DOHH2 (cell line): ENCODE data around the gene CCR6.

Experiments used
- CTCF ChIP-seq: fragments of 200-600 bp; sonication (generic); IDR thresholded peaks from one replicate; pipeline ENCODE4 v1.5.1; 2014; ENCODE audit warnings: antibody characterized with exemption, mild to moderate bottlenecking, low read depth, low read length; ENCODE audit not compliant: poor library complexity, severe bottlenecking
- EZH2phosphoT487 ChIP-seq: fragments of 200-600 bp; sonication (generic); IDR thresholded peaks from 2 replicates; pipeline ENCODE4 v1.6.1; 2017; ENCODE audit warnings: borderline replicate concordance, mild to moderate bottlenecking, antibody characterized with exemption, low read length, moderate library complexity, mixed read lengths

- no peak for TF ChIP-seq CTCF
- TF ChIP-seq EZH2phosphoT487 = no peak
Measured at GRCh38 chr6:167130712-167131684, 8.1 kb downstream of the CCR6 start.
